H1 (cell line): ENCODE measurements around the gene GUF1. TPM values are rescaled to one million over a fixed set of nuclear protein-coding genes. Genes with fewer than 3 reads are reported as not detected.

Experiments used
- CTCF ChIA-PET: fragments of 300-600 bp; sonication (Branson Sonifier 250); formaldehyde crosslinking; loops from one replicate; lab custom pipeline; 2021; ENCODE audit not compliant: partially characterized antibody; lab: Charles Lee
- POLR2A ChIA-PET: fragments of 300-600 bp; sonication (Branson Sonifier 250); formaldehyde crosslinking; loops from one replicate; lab custom pipeline; 2021; ENCODE audit warnings: inconsistent platforms; ENCODE audit not compliant: partially characterized antibody; lab: Charles Lee
- DNase-seq, 2 experiments: peaks; one replicate each; pipeline versions ENCODE4 v3.0.0 to v3.0.0-alpha.2; 2010 to 2022; ENCODE audit warnings: low spot score in 2 of 2, low read depth in 1 of 2, mixed read lengths in 1 of 2
- FAIRE-seq: peaks from 2 replicates; lab custom pipeline; 2011; peaks lifted over from hg19 to GRCh38; lab: Jason Lieb, UNC
- H2AFZ ChIP-seq: 2 replicates; pipeline ENCODE4 v1.8.1; 2012; ENCODE audit warnings: low read length, inconsistent platforms
- H2AK5ac ChIP-seq: 2 replicates; pipeline ENCODE4 v1.6.1; 2013; ENCODE audit warnings: low read depth, low read length
- H2BK120ac ChIP-seq: replicated peaks from 2 replicates; pipeline ENCODE3; 2013; ENCODE audit warnings: low read depth, low read length, inconsistent platforms
- H2BK12ac ChIP-seq: 2 replicates; pipeline ENCODE4 v1.6.1; 2013; ENCODE audit warnings: low read depth, low read length
- H2BK15ac ChIP-seq: 2 replicates; pipeline ENCODE4 v1.6.1; 2013; ENCODE audit warnings: low read length
- H2BK20ac ChIP-seq: 2 replicates; pipeline ENCODE4 v1.6.1; 2013; ENCODE audit warnings: low read length
- H2BK5ac ChIP-seq: 2 replicates; pipeline ENCODE4 v1.6.1; 2013; ENCODE audit warnings: low read depth, low read length
- H3K14ac ChIP-seq: 2 replicates; pipeline ENCODE4 v1.6.1; 2013; ENCODE audit warnings: inconsistent platforms; ENCODE audit not compliant: insufficient read length
- H3K18ac ChIP-seq: 2 replicates; pipeline ENCODE4 v1.6.1; 2013; ENCODE audit warnings: low read length; ENCODE audit errors: extremely low read depth
- H3K23ac ChIP-seq: 2 replicates; pipeline ENCODE4 v1.6.1; 2013; ENCODE audit warnings: inconsistent platforms; ENCODE audit not compliant: insufficient read length
- H3K23me2 ChIP-seq: 2 replicates; pipeline ENCODE4 v1.6.1; 2013; ENCODE audit warnings: low read depth, low read length
- H3K27ac ChIP-seq: 2 replicates; pipeline ENCODE4 v1.6.1; 2011; ENCODE audit warnings: low read depth, low read length, inconsistent platforms
- H3K27me3 ChIP-seq, 4 experiments: replicated peaks in 1 of 4; 1 replicate in 1 of 4; 2 replicates in 3 of 4; pipeline versions ENCODE4 v1.6.1 to v1.8.1; 2011 to 2013; ENCODE audit warnings: low read length in 3 of 4, mild to moderate bottlenecking in 3 of 4, inconsistent platforms in 2 of 4, mixed read lengths in 2 of 4, moderate library complexity in 1 of 4; ENCODE audit not compliant: control insufficient read depth in 3 of 4, insufficient read depth in 3 of 4; ENCODE audit errors: extremely low read depth in 1 of 4
- H3K36me3 ChIP-seq, 4 experiments: 2 replicates each; pipeline versions ENCODE4 v1.6.1 to v1.8.1; 2011 to 2013; ENCODE audit warnings: mild to moderate bottlenecking in 4 of 4, low read length in 3 of 4, moderate library complexity in 2 of 4, control low read depth in 1 of 4, inconsistent platforms in 1 of 4; ENCODE audit not compliant: insufficient read depth in 4 of 4, control insufficient read depth in 2 of 4
- H3K4ac ChIP-seq: replicated peaks from 2 replicates; pipeline ENCODE3; 2013; ENCODE audit warnings: low read length, low read depth, mixed read lengths, inconsistent platforms; ENCODE audit not compliant: insufficient read length
- H3K4me1 ChIP-seq, 4 experiments: replicated peaks in 1 of 4; 1 replicate in 1 of 4; 2 replicates in 3 of 4; pipeline versions ENCODE4 v1.6.1 to v1.8.1; 2011 to 2013; ENCODE audit warnings: low read length in 3 of 4, inconsistent platforms in 2 of 4, mixed read lengths in 1 of 4; ENCODE audit not compliant: insufficient read depth in 4 of 4, control insufficient read depth in 3 of 4
- H3K4me2 ChIP-seq, 2 experiments: 2 replicates each; pipeline versions ENCODE4 v1.6.1 to v1.8.1; 2011 to 2013; ENCODE audit warnings: low read depth in 2 of 2, low read length in 2 of 2, control low read depth in 1 of 2, inconsistent platforms in 1 of 2, mild to moderate bottlenecking in 1 of 2; ENCODE audit not compliant: insufficient read depth in 1 of 2
- H3K4me3 ChIP-seq, 4 experiments: fragments of 200-600, 300-600 bp in 1 of 4; sonication (generic), shearing (Covaris generic), sonication (Bioruptor Twin) in 1 of 4; 2 replicates each; pipeline versions ENCODE4 v1.5.1 to v1.8.1; 2011 to 2016; ENCODE audit warnings: low read length in 4 of 4, low read depth in 3 of 4, control low read depth in 2 of 4, inconsistent platforms in 2 of 4, mild to moderate bottlenecking in 2 of 4, mixed read lengths in 1 of 4, moderate library complexity in 1 of 4; ENCODE audit not compliant: insufficient read depth in 2 of 4; ENCODE audit errors: extremely low read depth in 1 of 4
- H3K56ac ChIP-seq: replicated peaks from 2 replicates; pipeline ENCODE3; 2013; ENCODE audit warnings: low read depth, mild to moderate bottlenecking, mixed read lengths, low read length, inconsistent platforms; ENCODE audit not compliant: insufficient read length
- H3K79me1 ChIP-seq: 2 replicates; pipeline ENCODE4 v1.6.1; 2013; ENCODE audit warnings: low read depth, low read length, control low read depth
- H3K79me2 ChIP-seq, 2 experiments: 2 replicates each; pipeline versions ENCODE4 v1.6.1 to v1.8.1; 2012 to 2013; ENCODE audit warnings: low read length in 2 of 2, mild to moderate bottlenecking in 2 of 2, inconsistent platforms in 1 of 2; ENCODE audit not compliant: insufficient read depth in 2 of 2, control insufficient read depth in 1 of 2
- H3K9ac ChIP-seq, 4 experiments: replicated peaks in 1 of 4; 1 replicate in 1 of 4; 2 replicates in 3 of 4; pipeline versions ENCODE4 v1.6.1 to v1.8.1; 2011 to 2013; ENCODE audit warnings: low read depth in 3 of 4, low read length in 3 of 4, control low read depth in 2 of 4, mild to moderate bottlenecking in 2 of 4, moderate library complexity in 2 of 4, inconsistent platforms in 1 of 4; ENCODE audit errors: extremely low read depth in 1 of 4
- H3K9me3 ChIP-seq, 2 experiments: 2 replicates each; pipeline versions ENCODE4 v1.6.1 to v1.8.1; 2012 to 2013; ENCODE audit warnings: mild to moderate bottlenecking in 2 of 2, moderate library complexity in 2 of 2, control low read depth in 1 of 2, inconsistent platforms in 1 of 2, low read depth in 1 of 2, low read length in 1 of 2, mixed read lengths in 1 of 2; ENCODE audit not compliant: insufficient read depth in 2 of 2
- H4K20me1 ChIP-seq, 2 experiments: replicated peaks in 1 of 2; 2 replicates each; pipeline versions ENCODE3 to v1.8.1; 2011 to 2013; ENCODE audit warnings: inconsistent platforms in 2 of 2, low read length in 2 of 2, mild to moderate bottlenecking in 1 of 2; ENCODE audit not compliant: insufficient read depth in 2 of 2, control insufficient read depth in 1 of 2
- H4K5ac ChIP-seq: 2 replicates; pipeline ENCODE4 v1.6.1; 2013; ENCODE audit warnings: low read length, low read depth, mixed read lengths, inconsistent platforms; ENCODE audit not compliant: insufficient read length
- H4K8ac ChIP-seq: 2 replicates; pipeline ENCODE4 v1.8.0; 2013; ENCODE audit warnings: mild to moderate bottlenecking, moderate library complexity, low read length, inconsistent platforms; ENCODE audit not compliant: insufficient read depth; ENCODE audit errors: extremely low read depth
- H4K91ac ChIP-seq: replicated peaks from 2 replicates; pipeline ENCODE3; 2013; ENCODE audit warnings: low read length, mixed read lengths, inconsistent platforms; ENCODE audit not compliant: insufficient read length
- POLR2A ChIP-seq, 2 experiments: IDR thresholded peaks; 1 replicate in 1 of 2; 2 replicates in 1 of 2; pipeline ENCODE4 v1.6.1; 2011; ENCODE audit warnings: low read depth in 2 of 2, low read length in 2 of 2, mild to moderate bottlenecking in 2 of 2; ENCODE audit errors: control extremely low read depth in 1 of 2
- SAP30 ChIP-seq: fragments of 300-600 bp; sonication (generic); IDR thresholded peaks from 2 replicates; pipeline ENCODE4 v1.7.1; 2012; ENCODE audit warnings: low read length, moderate library complexity, mild to moderate bottlenecking, inconsistent platforms; ENCODE audit not compliant: insufficient read depth, insufficient replicate concordance
- TCF12 ChIP-seq: IDR thresholded peaks from 2 replicates; pipeline ENCODE4 v1.6.1; 2011; ENCODE audit warnings: low read depth, mild to moderate bottlenecking, low read length
- YY1 ChIP-seq: IDR thresholded peaks from 2 replicates; pipeline ENCODE4 v1.6.1; 2011; ENCODE audit warnings: low read depth, mild to moderate bottlenecking, low read length
- WGBS, 2 experiments: shearing (Covaris generic) in 1 of 2; methylation state at CpG; one replicate each; pipeline versions ENCODE4 v1.1.6 to v1.1.7; 2013 to 2015; ENCODE audit warnings: low lambda C conversion rate in 2 of 2, mixed read lengths in 2 of 2, inconsistent platforms in 1 of 2, low coverage in 1 of 2, missing lambda C conversion rate in 1 of 2; ENCODE audit not compliant: insufficient replicate concordance in 2 of 2, insufficient coverage in 1 of 2, insufficient read length in 1 of 2; ENCODE audit errors: extremely low coverage in 1 of 2, missing lambda C conversion rate in 1 of 2; 5-methylcytosine and 5-hydroxymethylcytosine counted together
- polyA plus RNA-seq, 7 experiments: library from polyadenylated mRNA; depleted of rRNA in 3 of 7; stranded (reverse) in 5 of 7; unstranded in 2 of 7; fragments of >200 nt in 5 of 7; fragments of 200-250 nt in 2 of 7; gene quantifications; 1 replicate in 5 of 7; 2 replicates in 1 of 7; 4 replicates in 1 of 7; pipeline versions ENCODE4 v1.2.1 to v1.2.3, GENCODE V29; 2011 to 2013; ENCODE audit warnings: missing spikeins in 2 of 7, mixed read lengths in 2 of 7
- total RNA-seq: library from RNA; stranded (reverse); fragmentation: NEBNext Ultra II Directional; extraction: Animal tissue kit (Norgen Biotek cat#: 25700); gene quantifications from 2 replicates; pipeline ENCODE4 v1.2.1, GENCODE V29; 2021
- TF ChIP-seq, protein P1 (sequence below): IDR thresholded peaks from 2 replicates; pipeline ENCODE4 v1.6.1; 2011; ENCODE audit warnings: low read length, improper control_type of control experiment

The GUF1 gene
- total and polyA plus RNA-seq, 2 of the 8 experiments (the other 6 are each of a cell fraction or from before 2014, with no cell fraction given): 14.8 to 30.6 TPM

DNA sequence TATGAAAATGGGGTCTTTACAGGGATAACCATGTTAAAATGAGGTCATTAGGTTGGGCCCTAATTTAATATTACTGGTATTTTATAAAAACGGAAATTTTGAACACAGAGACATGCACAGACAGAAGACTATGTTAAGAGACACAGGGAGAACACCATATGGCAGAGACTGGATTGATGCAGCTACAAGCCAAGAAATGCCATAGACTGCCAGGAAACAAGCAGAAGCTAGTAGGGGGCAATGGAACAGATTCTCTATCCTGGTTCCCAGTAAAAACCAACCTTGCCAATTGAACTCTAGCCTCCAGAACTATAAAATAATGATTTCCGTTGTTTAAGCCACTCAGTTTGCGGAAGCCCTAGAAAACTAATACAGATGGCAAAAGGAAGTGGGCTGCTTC, 6.6 kb upstream of the GUF1 start:
- no peaks in the 10 kb centered on the region for H3K4me1 ChIP-seq
- no peaks in the 10 kb centered on the region for H3K36me3 ChIP-seq
- H3K14ac ChIP-seq: no peak overlapping the region
- H4K8ac ChIP-seq: no peak overlapping the region
- no peak overlapping the region for H3K4me2 ChIP-seq
- no peaks in the 10 kb centered on the region for H3K9me3 ChIP-seq
- no peak overlapping the region for H3K27ac ChIP-seq
- H3K18ac ChIP-seq: no peak overlapping the region
- FAIRE-seq: no peak
- ChIA-PET CTCF (no interaction called here), POLR2A (no interaction called here)
- no peaks in the 10 kb centered on the region for H3K79me2 ChIP-seq
- no peak overlapping the region for H2AFZ ChIP-seq
- no peaks in the 10 kb centered on the region for H3K27me3 ChIP-seq
- DNase-seq: no peak
- no peak overlapping the region for H2BK5ac ChIP-seq
- no peak overlapping the region for H2BK20ac ChIP-seq
- no peak overlapping the region for H3K4me3 ChIP-seq
- H4K20me1 ChIP-seq: no peaks in the 10 kb centered on the region
- no peak overlapping the region for H3K23ac ChIP-seq
- no peak overlapping the region for H3K9ac ChIP-seq
- H3K23me2 ChIP-seq: no peaks in the 10 kb centered on the region
- no peak overlapping the region for H4K5ac ChIP-seq
- no peak overlapping the region for H3K4ac ChIP-seq
- no peak overlapping the region for H3K56ac ChIP-seq
- H4K91ac ChIP-seq: no peak overlapping the region
- H3K79me1 ChIP-seq: no peaks in the 10 kb centered on the region
- TF ChIP-seq POLR2A (IDR thresholded peaks at IDR 0.05; ENCODE audit: control extremely low read depth in 1 of 2, low read depth in 2 of 2, low read length in 2 of 2) (no peak), SAP30 (no peak), YY1 (no peak), TCF12 (no peak)
- TF ChIP-seq, protein P1, sequence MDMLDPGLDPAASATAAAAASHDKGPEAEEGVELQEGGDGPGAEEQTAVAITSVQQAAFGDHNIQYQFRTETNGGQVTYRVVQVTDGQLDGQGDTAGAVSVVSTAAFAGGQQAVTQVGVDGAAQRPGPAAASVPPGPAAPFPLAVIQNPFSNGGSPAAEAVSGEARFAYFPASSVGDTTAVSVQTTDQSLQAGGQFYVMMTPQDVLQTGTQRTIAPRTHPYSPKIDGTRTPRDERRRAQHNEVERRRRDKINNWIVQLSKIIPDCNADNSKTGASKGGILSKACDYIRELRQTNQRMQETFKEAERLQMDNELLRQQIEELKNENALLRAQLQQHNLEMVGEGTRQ: no peak
- 89% methylated on average over 3 of the region's 3 CpGs; no CpG with 5 or more reads in 1 of the 2 experiments for WGBS, 2 experiments
- H2BK15ac ChIP-seq: no peak overlapping the region
- H2BK12ac ChIP-seq: no peak overlapping the region
- no peak overlapping the region for H2AK5ac ChIP-seq
- H2BK120ac ChIP-seq: no peak overlapping the region
